Retina (tissue), 1 donor: ENCODE measurements around the gene LRMDA.

Experiments used
- DNase-seq: peaks from one replicate; pipeline ENCODE4 v3.0.0-alpha.2; 2016

The LRMDA gene

DNA sequence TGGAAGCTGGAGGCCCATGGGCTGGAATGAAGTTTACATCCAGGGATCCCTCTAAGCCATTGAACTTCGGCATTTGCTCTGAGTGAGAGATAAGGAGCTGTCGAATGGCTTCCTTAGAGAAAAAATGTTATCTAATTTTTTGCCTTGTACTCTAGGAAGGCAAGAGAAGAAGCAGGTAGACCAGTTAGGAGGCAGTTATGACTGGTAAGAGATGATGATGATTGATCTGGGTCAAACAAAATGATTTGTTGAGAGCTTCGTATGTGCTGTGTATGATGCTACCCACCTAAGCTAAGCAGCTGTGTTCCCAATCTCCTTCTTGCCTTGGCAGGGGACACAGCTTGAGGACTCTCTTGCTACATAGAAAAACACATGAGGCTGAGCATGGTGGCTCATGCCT lies 370.2 kb downstream of the LRMDA start:
- DNase-seq, result no peak

DNA sequence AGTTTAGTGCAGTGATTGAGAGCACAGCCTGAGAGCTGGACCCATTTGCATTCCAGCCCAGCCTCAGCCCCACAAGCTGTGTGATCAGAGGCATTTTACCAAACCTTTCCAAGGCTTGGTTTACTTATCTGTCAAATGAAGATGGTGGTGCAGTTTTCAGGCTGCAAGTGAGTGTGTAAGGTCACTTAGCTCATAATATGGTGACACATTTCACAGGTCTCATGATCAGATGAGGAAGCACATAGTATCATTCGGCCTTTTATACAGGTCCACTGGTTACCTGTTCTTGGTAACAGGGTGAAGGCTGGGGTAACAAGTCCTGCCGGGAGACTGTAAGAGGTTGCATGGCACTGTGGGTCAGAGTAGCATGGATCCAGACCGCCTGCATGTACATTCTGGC lies 371.7 kb downstream of the LRMDA start:
- DNase-seq, result no peak

GRCh38 chr10:75803816-75804552 lies 372.6 kb downstream of the LRMDA start:
- DNase-seq, result no peak

DNA sequence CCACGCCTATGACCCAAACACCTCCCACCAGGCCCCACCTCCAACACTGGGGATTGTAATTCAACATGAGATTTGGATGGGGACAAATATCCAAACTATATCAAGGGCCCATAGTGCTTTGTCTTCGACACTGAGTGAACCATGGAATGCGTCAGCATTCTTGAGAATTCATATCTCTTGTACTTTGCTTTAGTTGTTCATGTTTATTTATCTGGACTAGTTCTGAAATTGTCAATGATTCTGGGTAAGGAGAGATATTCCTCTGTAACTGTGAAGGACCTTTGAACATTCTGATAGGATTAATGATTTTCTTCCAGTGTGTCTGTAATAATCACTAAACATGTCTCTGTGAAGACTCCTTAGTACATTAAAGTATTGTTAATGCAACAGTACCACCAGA lies 374.8 kb downstream of the LRMDA start:
- no peak for DNase-seq

DNA sequence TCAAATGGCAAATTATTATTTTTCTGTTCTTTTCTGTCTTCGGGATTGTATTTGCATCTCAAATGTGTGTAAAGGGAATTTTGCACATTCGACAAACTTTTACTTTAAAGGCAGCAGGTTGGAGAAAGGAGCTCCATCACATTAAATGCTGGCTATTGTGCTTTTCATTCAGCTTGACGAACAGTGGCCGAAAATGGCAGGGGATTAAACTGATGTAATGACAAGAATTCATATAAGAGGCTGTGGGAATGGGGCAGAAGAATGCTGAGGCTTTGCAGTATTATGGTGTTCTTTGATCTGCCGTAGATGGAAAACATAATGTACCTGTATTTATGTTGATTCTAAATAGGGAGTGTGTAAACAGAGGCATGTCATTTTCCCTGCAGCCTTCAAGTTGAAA lies 376.0 kb downstream of the LRMDA start:
- DNase-seq, result no peak

DNA sequence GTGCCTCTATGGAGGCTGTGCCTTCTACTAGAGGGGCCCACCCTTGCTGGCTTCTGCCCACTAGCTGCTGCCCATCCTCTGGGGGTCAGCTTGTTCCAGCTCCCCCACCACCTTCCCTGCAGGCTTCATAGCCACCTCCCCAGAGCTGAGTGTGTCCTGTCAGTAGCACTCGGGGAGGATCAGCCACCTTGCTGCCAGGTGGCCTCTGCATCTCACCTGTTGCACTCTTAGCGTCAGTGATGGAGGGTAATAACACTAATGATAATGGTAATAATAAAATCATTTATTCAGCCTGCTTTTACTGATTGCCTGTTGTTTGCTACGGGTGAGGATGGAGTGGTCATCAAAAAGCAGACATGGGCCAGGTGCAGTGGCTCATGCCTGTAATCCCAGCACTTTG lies 377.6 kb downstream of the LRMDA start:
- DNase-seq, result no peak

GRCh38 chr10:75814014-75814413 lies 382.6 kb downstream of the LRMDA start:
- no peak for DNase-seq

DNA sequence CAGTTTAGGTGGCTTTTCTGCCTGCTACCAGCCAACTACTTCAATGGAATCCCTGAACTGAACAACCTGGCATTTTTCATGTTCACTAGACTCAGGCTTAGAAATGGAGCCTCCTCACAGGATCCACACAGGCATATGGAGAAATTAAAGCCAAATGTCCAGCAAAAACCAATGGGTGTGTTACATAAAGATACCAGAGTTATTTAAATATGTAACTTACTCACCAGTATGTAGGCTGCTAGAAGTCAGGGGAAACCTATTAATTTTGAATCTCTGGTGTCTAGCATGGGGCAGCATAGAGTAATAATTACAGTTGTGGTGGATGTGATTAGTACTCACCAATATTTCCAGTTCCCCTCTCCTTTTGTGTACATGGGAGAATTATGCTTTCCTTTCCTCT lies 383.6 kb downstream of the LRMDA start:
- DNase-seq, result no peak

DNA sequence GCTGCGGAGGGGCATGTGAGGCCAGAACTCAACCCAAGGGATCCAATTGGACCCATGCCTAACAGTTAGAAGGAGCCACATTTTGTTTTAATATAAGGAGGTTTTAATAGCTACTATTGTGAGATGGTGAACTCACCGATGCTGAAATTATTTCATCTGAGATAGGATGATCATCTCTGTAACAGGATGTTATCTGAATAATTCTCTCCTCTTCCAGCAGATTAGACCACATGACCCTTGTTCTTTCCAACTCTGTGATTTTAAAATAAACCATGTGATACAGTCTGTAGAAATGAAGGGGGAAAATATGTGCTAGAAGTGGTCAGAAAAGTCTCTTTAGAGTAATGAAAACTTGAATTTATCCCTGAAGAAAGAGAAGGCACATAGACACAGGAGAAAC lies 385.8 kb downstream of the LRMDA start:
- no peak for DNase-seq

DNA sequence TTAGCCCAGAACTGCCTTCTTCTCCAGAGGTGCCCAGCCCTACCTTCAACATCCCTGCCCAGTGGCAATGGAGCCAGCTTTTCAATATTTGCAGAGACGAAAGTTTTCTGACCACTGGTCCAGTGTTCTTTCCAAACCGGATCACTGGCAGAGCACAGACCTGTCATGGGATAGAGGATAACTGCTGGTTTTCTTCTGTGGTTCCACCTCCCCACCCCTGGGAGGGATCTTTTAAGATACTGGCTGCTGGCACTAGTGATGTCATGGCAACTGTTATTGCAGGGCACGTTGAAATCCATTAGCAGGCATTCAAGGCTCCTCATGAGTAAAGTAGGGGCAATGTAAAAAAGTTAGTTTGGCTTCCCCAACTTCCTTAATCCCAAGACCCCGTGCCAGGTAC lies 387.1 kb downstream of the LRMDA start:
- DNase-seq, result no peak

GRCh38 chr10:75825235-75825634 lies 393.8 kb downstream of the LRMDA start:
- DNase-seq, result no peak

GRCh38 chr10:75825661-75826060 lies 394.2 kb downstream of the LRMDA start:
- DNase-seq, result no peak

DNA sequence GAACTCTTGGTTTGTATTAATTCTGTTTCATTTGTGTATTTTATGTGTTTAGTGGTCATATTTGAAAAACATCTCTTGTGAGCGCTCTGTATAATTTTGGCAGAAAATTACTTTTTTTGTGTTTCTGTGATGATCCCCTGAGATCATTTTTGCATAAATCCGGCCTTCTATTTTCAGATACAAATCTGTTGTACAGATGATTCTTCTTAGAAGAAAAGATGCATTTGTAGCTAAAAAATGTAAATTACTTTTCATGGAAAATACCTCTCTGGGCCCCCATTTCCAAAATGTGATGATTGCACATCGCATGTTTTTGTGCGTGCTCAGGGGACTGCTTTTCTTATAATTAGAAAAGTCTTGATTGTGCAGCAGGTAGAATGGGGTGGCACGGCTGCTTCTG lies 395.4 kb downstream of the LRMDA start:
- no peak for DNase-seq

GRCh38 chr10:75827587-75828021 lies 396.2 kb downstream of the LRMDA start:
- DNase-seq, result no peak

DNA sequence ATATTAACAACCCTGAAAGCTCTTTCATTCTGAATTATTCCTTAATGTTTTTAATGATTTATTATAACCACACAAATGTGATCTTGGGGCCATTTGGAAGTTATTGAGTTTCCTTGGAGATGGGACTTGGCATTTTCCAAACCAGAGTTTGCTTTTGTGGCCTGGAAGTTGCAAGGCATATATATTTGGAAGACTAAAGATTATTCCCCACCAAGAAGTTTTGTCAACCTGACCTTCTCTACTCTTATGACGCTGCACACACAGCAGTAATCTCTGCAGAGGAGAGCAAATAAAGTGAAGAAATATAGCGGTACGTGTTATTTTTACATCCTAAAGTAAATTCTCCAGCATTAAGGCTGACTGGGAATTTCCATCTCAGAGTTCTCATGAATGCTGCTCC lies 397.0 kb downstream of the LRMDA start:
- DNase-seq, result no peak

DNA sequence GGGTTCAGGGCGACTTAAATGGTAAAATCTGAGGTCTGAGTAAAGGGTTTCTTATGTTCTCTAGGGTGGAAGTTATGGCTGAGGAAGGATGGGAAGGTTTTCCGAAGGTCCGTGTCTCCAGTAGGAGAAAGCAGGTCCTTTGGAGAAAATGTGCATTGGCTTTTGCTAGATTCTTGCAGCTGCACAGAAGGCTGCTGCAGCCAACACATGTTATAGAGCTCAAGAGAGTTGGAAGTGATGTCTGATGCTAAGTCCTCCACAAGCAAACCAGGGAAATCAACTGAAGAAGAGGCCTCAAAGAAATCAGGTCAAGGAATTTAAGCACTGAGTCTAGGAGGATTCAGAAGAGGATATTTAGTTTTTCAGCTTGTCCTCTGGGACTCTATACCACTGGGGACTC lies 404.6 kb downstream of the LRMDA start:
- no peak for DNase-seq

DNA sequence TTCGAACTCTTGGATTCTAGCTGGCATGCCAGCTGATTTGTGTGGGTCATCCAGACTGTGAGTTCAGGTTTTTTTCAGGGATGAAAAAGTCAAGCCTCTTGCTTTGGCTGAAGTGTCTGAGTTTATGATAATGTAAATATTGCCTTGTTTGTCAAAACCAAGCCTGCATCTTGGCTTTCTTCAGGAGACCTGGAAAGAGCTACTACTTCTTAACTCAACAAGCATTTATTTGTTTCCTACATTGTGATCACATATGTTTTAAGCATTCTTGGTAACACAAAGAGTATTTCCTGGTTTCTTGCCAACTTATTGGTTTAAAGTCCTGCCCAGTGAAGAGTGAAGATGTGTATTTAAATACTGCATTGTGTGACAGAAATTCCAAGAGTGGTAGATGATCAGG lies 407.1 kb downstream of the LRMDA start:
- no peak for DNase-seq

DNA sequence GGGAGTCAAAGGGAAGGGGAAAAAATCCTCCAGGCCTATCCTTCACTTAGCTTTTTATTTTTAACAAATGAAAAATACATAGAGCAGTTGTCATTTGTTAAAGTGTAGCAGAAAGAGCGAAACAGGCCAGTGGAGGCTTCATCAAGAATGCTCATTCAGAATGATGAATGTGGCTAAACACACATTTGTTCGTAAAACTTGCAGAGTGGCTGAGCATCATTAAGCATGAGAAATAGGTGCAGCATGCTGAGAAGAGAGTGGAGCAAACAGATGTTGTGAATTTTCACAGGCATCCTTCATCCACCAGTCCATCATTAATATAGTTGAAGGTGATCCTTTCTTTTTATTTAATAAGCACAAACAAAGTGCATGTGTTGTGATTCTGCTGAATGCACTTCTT lies 407.6 kb downstream of the LRMDA start:
- DNase-seq, result no peak

DNA sequence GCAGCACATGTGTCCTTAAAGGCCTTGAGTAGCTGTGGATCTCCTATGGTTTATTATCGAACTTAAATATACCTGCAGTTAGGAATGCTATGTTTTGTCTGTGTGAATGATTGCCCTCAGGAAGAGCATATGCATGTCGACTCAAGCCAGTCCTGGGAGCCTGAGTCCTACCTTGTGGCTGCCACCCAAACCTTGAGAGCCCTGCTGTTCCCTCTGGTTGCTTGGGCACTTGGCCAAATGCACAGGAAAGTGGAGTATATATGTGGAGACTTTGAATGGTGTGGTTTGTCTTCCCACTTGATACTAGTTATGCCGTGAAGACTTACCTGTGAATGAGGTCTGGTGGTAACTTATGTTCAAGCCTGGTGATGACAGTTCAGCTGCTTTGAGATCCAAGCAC lies 409.8 kb downstream of the LRMDA start:
- DNase-seq, result no peak

DNA sequence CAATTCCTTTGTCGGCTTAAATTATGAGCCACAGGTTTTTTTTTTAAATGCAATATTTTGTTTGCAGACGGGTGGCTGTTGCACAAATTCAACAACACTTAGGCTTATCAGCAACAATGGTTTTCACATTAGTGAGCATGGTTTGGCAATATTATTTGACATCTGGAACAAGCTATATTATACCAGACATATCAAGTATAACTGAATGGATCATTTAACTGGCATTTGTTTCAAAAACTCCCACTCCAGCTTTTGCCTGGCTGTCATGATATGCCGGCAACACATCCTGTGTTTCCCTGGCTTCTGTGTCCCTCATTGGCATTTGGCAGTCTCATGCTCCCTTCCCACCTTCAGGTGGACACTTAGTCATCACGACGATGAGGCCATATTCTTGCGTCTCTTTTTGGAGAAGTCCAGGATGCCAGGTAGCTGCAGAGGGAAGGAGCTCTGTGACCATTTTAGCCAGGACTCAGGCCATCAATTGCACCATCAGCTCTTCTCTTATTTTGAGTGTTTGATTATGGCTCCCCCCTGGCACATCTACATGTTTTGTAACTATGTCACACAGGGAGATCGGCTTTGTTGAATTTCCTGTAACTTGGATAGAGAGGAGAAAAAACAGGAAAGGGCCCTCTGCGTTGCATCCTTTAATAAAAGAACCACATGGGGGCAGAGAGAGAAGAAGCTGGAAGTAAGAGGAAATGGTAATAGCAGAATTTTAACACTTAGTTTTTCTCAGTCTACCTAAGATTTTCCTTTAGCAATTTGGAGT lies 413.9 kb downstream of the LRMDA start:
- no peak for DNase-seq

GRCh38 chr10:75847477-75847876 lies 416.1 kb downstream of the LRMDA start:
- DNase-seq, result no peak

DNA sequence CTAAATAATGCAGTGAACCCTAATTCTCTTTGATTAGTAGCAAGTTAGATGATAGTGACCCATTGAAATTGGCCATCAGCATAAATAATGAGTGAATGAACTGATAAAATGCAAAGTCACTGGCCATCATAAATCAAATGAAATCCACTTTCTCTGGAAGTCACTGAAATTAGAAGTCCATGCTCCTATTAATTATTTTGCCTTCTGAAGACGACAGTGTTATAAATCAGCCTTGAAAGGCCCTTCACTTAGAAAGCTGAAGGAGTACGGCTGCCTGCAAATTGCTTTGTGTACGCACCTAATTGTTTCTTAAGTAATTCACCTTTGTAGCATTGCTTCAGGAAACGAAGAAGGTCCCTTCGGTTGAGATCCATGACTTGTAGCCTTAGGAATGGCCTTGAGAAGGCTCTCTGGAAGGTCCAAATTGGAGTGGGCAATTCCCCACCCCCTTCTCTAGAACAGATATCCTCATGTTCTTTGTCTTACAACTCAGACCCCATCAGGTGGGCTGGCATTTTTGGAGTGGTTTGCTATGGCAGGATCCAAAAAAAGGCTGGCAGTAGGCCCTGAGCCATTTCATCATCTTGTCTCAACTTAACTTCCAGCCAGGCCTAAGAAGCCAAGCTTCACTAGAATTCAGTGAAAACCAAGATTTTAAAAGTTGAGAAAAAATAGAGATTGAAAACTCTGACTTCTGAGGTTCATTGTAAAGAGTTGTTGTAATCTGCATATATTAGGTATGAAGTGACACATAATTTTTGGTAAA lies 420.3 kb downstream of the LRMDA start:
- DNase-seq, result no peak

DNA sequence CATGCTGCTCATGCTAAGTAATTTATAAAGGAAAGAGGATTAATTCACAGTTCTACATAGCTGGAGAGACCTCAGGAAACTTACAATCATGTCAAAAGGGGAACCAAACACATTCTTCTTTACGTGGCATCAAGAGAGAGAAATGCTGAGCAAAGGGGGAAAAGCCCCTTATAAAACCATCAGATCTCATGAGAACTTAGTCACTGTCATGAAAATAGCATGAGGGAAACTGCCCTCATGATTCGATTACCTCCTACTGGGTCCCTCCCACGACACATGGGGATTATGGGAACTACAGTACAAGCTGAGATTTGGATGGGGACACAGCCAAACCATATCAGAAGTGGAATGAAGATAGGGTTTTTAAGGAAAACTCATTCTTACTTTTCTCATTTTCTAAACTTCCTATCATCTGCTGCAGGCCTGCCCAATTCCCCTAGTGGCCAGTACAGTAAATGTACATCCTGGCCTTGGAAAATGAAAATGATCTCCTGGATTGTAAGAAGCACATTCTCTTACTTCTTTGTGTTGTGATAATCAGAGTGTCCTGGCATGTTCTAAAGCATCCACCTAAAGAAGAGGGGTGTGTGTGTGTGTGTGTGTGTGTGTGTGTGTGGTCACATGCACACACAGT lies 421.5 kb downstream of the LRMDA start:
- no peak for DNase-seq
